Activated CD4-positive, alpha-beta T cell treated with anti-CD3 and anti-CD28 coated beads for 36 hours (primary cell): ENCODE measurements around the gene TMSB15C. TPM values are rescaled to one million over a fixed set of nuclear protein-coding genes. Genes with fewer than 3 reads are reported as not detected.
A peak's percentile ranks its signal among the peaks of the same experiment; 100 is the strongest.
"Not testable (repeated sequence)": the region's sequence is repeated elsewhere in the genome, so short reads cannot be mapped to it uniquely, and the experiment has no call there.

Experiments
- ATAC-seq: fragments of 200-7000 bp; cut with Tn5 transposase; one replicate; pipeline ENCODE4 v1.10.0; 2021; ENCODE audit warnings: mild to moderate bottlenecking, moderate library complexity
- CTCF ChIA-PET: fragments of 350-600 bp; sonication (Branson Sonifier 250); formaldehyde crosslinking; loops from one replicate; lab custom pipeline; 2021; ENCODE audit warnings: antibody characterized with exemption; lab: Charles Lee
- POLR2A ChIA-PET: fragments of 350-600 bp; sonication (Branson Sonifier 250); formaldehyde crosslinking; loops from one replicate; lab custom pipeline; 2021; ENCODE audit warnings: antibody characterized with exemption, inconsistent platforms; lab: Charles Lee
- DNase-seq: peaks from one replicate; pipeline ENCODE4 v3.0.0-alpha.2; 2020
- H3K27ac Mint-ChIP-seq: one replicate; pipeline ENCODE4 v1.8.0; 2021; ENCODE audit warnings: mixed read lengths
- H3K27me3 Mint-ChIP-seq: one replicate; pipeline ENCODE4 v1.8.0; 2021; ENCODE audit warnings: mixed read lengths
- H3K36me3 Mint-ChIP-seq: one replicate; pipeline ENCODE4 v1.8.0; 2021; ENCODE audit warnings: low read depth, mixed read lengths
- H3K4me1 Mint-ChIP-seq: one replicate; pipeline ENCODE4 v1.8.0; 2021; ENCODE audit warnings: mixed read lengths
- H3K4me3 Mint-ChIP-seq: one replicate; pipeline ENCODE4 v1.8.0; 2021; ENCODE audit warnings: mild to moderate bottlenecking, moderate library complexity, mixed read lengths
- H3K9me3 Mint-ChIP-seq: one replicate; pipeline ENCODE4 v1.8.0; 2021; ENCODE audit warnings: low read depth, mixed read lengths
- intact Hi-C, 2 experiments: fragments of 100-400 bp; cut with DNase I in 1 of 2; cut with micrococcal nuclease in 1 of 2; formaldehyde crosslinking; loops; one replicate each; pipeline versions ENCODE4 v1.14.2 to v1.15.1; 2022 to 2024; cut with DNase I, micrococcal nuclease
- total RNA-seq, 2 experiments: library from RNA; stranded (reverse); gene quantifications; one replicate each; pipeline ENCODE4 v1.2.3, GENCODE V29; 2021

Gene TMSB15C
- total RNA-seq, 2 experiments from 2014 or later = 2.3 to 3.3 TPM

- peaks cover 3% of the 10 kb centered on the region for H3K4me1 Mint-ChIP-seq
- DNase-seq (no peak), ATAC-seq (no peak)
- H3K36me3 Mint-ChIP-seq = no peaks in the 10 kb centered on the region
- H3K4me3 Mint-ChIP-seq = no peak overlapping the region
- CTCF ChIA-PET = interaction anchor here (0.6 to 3.2 kb wide), 8 partner anchors 14 to 254 kb away, joined by 3 to 26 read pairs (median 5); partner anchors contain the start of genes SLC25A53 and ZCCHC18
- H3K9me3 Mint-ChIP-seq = no peaks in the 10 kb centered on the region
- intact Hi-C loops = loop anchor here (1.0 to 2.0 kb wide), 4 partner anchors 14 to 244 kb away; partner anchors contain the start of gene ZCCHC18 (in 1 of the 2)
- H3K27me3 Mint-ChIP-seq = peaks cover 5% of the 10 kb centered on the region
- H3K27ac Mint-ChIP-seq = no peak overlapping the region
- POLR2A ChIA-PET = no interaction called here
These were observed 22.9 kb upstream of the TMSB15C start for GRCh38 chrX:104098919-104099318.

GRCh38 chrX:104098151-104098808 lies 22.2 kb upstream of the TMSB15C start:
- Mint-ChIP-seq H3K4me1 (peaks cover 3% of the 10 kb centered on the region), H3K9me3 (no peaks in the 10 kb centered on the region), H3K4me3 (no peak overlapping the region), H3K27me3 (peaks cover 7% of the 10 kb centered on the region), H3K27ac (no peak overlapping the region), H3K36me3 (no peaks in the 10 kb centered on the region)
- intact Hi-C loops = loop anchor here (1.0 to 2.0 kb wide), 4 partner anchors 15 to 245 kb away; partner anchors contain the start of gene ZCCHC18 (in 1 of the 2)
- no peak for ATAC-seq
- DNase-seq = peak; percentile 66
- ChIA-PET POLR2A (no interaction called here), CTCF (interaction anchor here (0.6 to 3.2 kb wide), 7 partner anchors 15 to 253 kb away, joined by 3 to 26 read pairs (median 6); partner anchors contain the start of genes SLC25A53 and ZCCHC18)

- POLR2A ChIA-PET = no interaction called here
- no peak for DNase-seq
- intact Hi-C loops = no loop called here
- no peaks in the 10 kb centered on the region for H3K36me3 Mint-ChIP-seq
- H3K9me3 Mint-ChIP-seq = no peaks in the 10 kb centered on the region
- H3K27me3 Mint-ChIP-seq = peaks cover 5% of the 10 kb centered on the region
- no peak overlapping the region for H3K4me3 Mint-ChIP-seq
- CTCF ChIA-PET = no interaction called here
- no peak overlapping the region for H3K27ac Mint-ChIP-seq
- no peak for ATAC-seq
- H3K4me1 Mint-ChIP-seq = no peaks in the 10 kb centered on the region
These were observed 9.9 kb upstream of the TMSB15C start for GRCh38 chrX:104085919-104086318.

GRCh38 chrX:104085477-104085876 lies 9.4 kb upstream of the TMSB15C start:
- no peaks in the 10 kb centered on the region for H3K36me3 Mint-ChIP-seq
- CTCF ChIA-PET = interaction anchor here (0.8 kb wide), 1 partner anchor 10 kb away, joined by 4 read pairs; no protein-coding TSS in a partner anchor
- H3K4me1 Mint-ChIP-seq = no peaks in the 10 kb centered on the region
- H3K9me3 Mint-ChIP-seq = no peaks in the 10 kb centered on the region
- no peak for DNase-seq
- peaks cover 5% of the 10 kb centered on the region for H3K27me3 Mint-ChIP-seq
- POLR2A ChIA-PET = no interaction called here
- H3K4me3 Mint-ChIP-seq = no peak overlapping the region
- intact Hi-C loops = no loop called here
- ATAC-seq = no peak
- no peak overlapping the region for H3K27ac Mint-ChIP-seq

GRCh38 chrX:104084534-104085277 lies 8.7 kb upstream of the TMSB15C start:
- H3K4me3 Mint-ChIP-seq = no peak overlapping the region
- CTCF ChIA-PET = interaction anchor here (0.8 kb wide), 1 partner anchor 10 kb away, joined by 4 read pairs; no protein-coding TSS in a partner anchor

GRCh38 chrX:104084063-104084462 lies 8.0 kb upstream of the TMSB15C start:
- H3K9me3 Mint-ChIP-seq = no peaks in the 10 kb centered on the region
- H3K4me3 Mint-ChIP-seq = no peak overlapping the region
- ATAC-seq (no peak), DNase-seq (no peak)
- H3K36me3 Mint-ChIP-seq = no peaks in the 10 kb centered on the region
- POLR2A ChIA-PET = no interaction called here
- intact Hi-C loops = no loop called here
- CTCF ChIA-PET = no interaction called here
- peaks cover 5% of the 10 kb centered on the region for H3K27me3 Mint-ChIP-seq
- no peak overlapping the region for H3K27ac Mint-ChIP-seq
- H3K4me1 Mint-ChIP-seq = no peaks in the 10 kb centered on the region

More at GRCh38 chrX:104084534-104085277, 8.7 kb upstream of the TMSB15C start:
- Mint-ChIP-seq H3K27me3 (peaks cover 5% of the 10 kb centered on the region), H3K4me1 (no peaks in the 10 kb centered on the region), H3K9me3 (no peaks in the 10 kb centered on the region), H3K27ac (no peak overlapping the region), H3K36me3 (no peaks in the 10 kb centered on the region)
- ATAC-seq = no peak
- POLR2A ChIA-PET = no interaction called here
- intact Hi-C loops = no loop called here
- no peak for DNase-seq

- H3K27me3 Mint-ChIP-seq, H3K27ac Mint-ChIP-seq, H3K36me3 Mint-ChIP-seq, H3K9me3 Mint-ChIP-seq, H3K4me3 Mint-ChIP-seq, H3K4me1 Mint-ChIP-seq, POLR2A ChIA-PET, ATAC-seq, DNase-seq, intact Hi-C loops, CTCF ChIA-PET: not testable (repeated sequence)
These were observed 1.8 kb upstream of the TMSB15C start for GRCh38 chrX:104077854-104078253.

- H3K4me3 Mint-ChIP-seq, H3K27ac Mint-ChIP-seq, CTCF ChIA-PET, H3K27me3 Mint-ChIP-seq, H3K9me3 Mint-ChIP-seq, ATAC-seq, intact Hi-C loops, H3K4me1 Mint-ChIP-seq, DNase-seq, H3K36me3 Mint-ChIP-seq, POLR2A ChIA-PET: not testable (repeated sequence)
These were observed 13.4 kb downstream of the TMSB15C start for GRCh38 chrX:104062636-104063035.

GRCh38 chrX:104054956-104055355 lies 21.1 kb downstream of the TMSB15C start:
- intact Hi-C loops, H3K4me1 Mint-ChIP-seq, H3K9me3 Mint-ChIP-seq: not testable (repeated sequence)

GRCh38 chrX:104047171-104047570 lies 28.9 kb downstream of the TMSB15C start:
- no peaks in the 10 kb centered on the region for H3K36me3 Mint-ChIP-seq
- no peaks in the 10 kb centered on the region for H3K4me1 Mint-ChIP-seq
- ATAC-seq = no peak
- intact Hi-C loops = no loop called here
- H3K9me3 Mint-ChIP-seq = no peaks in the 10 kb centered on the region
- H3K27me3 Mint-ChIP-seq = peaks cover 8% of the 10 kb centered on the region
- ChIA-PET POLR2A (no interaction called here), CTCF (no interaction called here)
- H3K27ac Mint-ChIP-seq = no peak overlapping the region
- DNase-seq = no peak
- H3K4me3 Mint-ChIP-seq = no peak overlapping the region

More at GRCh38 chrX:104054956-104055355, 21.1 kb downstream of the TMSB15C start:
- ATAC-seq, H3K27ac Mint-ChIP-seq, CTCF ChIA-PET, H3K36me3 Mint-ChIP-seq, POLR2A ChIA-PET, H3K27me3 Mint-ChIP-seq, H3K4me3 Mint-ChIP-seq, DNase-seq: not testable (repeated sequence)

GRCh38 chrX:104045642-104046041 lies 30.4 kb downstream of the TMSB15C start:
- Mint-ChIP-seq H3K4me1 (no peaks in the 10 kb centered on the region), H3K36me3 (no peaks in the 10 kb centered on the region), H3K27ac (no peak overlapping the region), H3K4me3 (no peak overlapping the region), H3K9me3 (no peaks in the 10 kb centered on the region), H3K27me3 (peaks cover 10% of the 10 kb centered on the region)
- ChIA-PET POLR2A (no interaction called here), CTCF (interaction anchor here (0.6 kb wide), 1 partner anchor 302 kb away, joined by 3 read pairs; no protein-coding TSS in a partner anchor)
- no peak for ATAC-seq
- intact Hi-C loops = no loop called here
- no peak for DNase-seq
